ENCODE data around the gene LRRC36. TPM values are rescaled to one million over a fixed set of nuclear protein-coding genes. Genes with fewer than 3 reads are reported as not detected.
A peak's percentile ranks its signal among the peaks of the same experiment; 100 is the strongest.

The LRRC36 gene
- total RNA-seq, 1 experiment from 2014 or later, result not detected

- POLR2A ChIA-PET (ENCODE audit: unreplicated experiment), result no interaction called here
- intact Hi-C loops (cut with micrococcal nuclease), result loop anchor here (5.0 kb wide), 1 partner anchor 69 kb away; no protein-coding TSS in a partner anchor
- peak; percentile 53 for ATAC-seq
Observed at GRCh38 chr16:67277999-67278772, 48.4 kb upstream of the LRRC36 start.

DNA sequence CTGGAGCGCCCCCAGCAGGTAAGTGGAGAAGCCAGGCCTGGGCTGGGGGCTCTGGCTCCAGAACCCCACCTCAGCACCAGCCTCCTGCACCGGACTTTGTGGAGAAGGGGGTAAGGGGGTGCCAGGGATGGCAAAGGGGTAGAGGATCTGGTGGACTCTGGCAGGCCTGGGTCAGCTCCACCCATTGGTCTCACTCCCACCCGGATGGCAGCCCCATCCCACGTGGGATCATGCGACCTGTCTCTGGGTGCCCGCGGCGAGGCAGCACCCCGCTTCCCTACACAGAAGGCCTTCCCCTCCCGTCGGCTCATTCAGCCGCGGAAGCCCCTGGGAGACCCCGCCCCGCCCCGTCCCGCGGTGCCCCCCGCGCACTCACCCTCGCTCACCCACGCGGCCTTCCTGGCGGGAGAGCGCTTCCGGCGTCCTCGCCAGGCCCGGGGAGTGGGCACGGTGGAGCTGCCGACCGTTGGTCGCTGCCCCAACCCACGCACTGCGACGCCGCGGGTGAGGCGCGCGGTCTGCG lies 47.8 kb upstream of the LRRC36 start:
- H3F3A ChIP-seq (ENCODE audit: low read length, unreplicated experiment), result no peaks in the 10 kb centered on the region
- ChIA-PET CTCF (no interaction called here), POLR2A (ENCODE audit: unreplicated experiment) (no interaction called here)
- H2AFZ ChIP-seq (ENCODE audit: low read length), result peak overlapping the region; percentile 65
- 0 out of 2 replicates have a peak, but pooled peaks cover 4% of the 10 kb centered on the region for H3K36me3 ChIP-seq (ENCODE audit: low read depth, low read length)
- H3K9me2 ChIP-seq (replicated peaks; ENCODE audit: low read length), result no peaks in the 10 kb centered on the region
- no peaks in the 10 kb centered on the region for H3K27me3 ChIP-seq (ENCODE audit: low read length)
- no TSS peak for BruUV-seq (replicated peaks)
- intact Hi-C loops (cut with micrococcal nuclease), result loop anchor here (5.0 kb wide), 1 partner anchor 68 kb away; no protein-coding TSS in a partner anchor
- DNase-seq (no peak), ATAC-seq (peak; percentile 13)
- H3K27ac ChIP-seq (ENCODE audit: low read length), result peak overlapping the region; percentile 99
- no peak for TF ChIP-seq EZH2 (IDR thresholded peaks at IDR 0.05; ENCODE audit: low read length, unreplicated experiment)
- no peak for TF ChIP-seq EZH2phosphoT487 (IDR thresholded peaks at IDR 0.05; ENCODE audit: borderline replicate concordance, low read length)
- TF ChIP-seq CTCF (conservative IDR thresholded peaks at IDR 0.05; ENCODE audit: low read depth, low read length), result peak; percentile 52
- peaks cover 23% of the 10 kb centered on the region for H3K4me1 ChIP-seq (ENCODE audit: insufficient read depth, low read length)
- H3K4me3 ChIP-seq (ENCODE audit: low read length), result peak overlapping the region; percentile 71
- H3K79me2 ChIP-seq (ENCODE audit: low read length), result peaks cover 6% of the 10 kb centered on the region; the same call in 1 of the 2 replicates
- H3K9ac ChIP-seq (ENCODE audit: low read length), result peak overlapping the region; percentile 86
- H4K20me1 ChIP-seq (ENCODE audit: low read length), result no peaks in the 10 kb centered on the region
- peak overlapping the region; percentile 92 for H3K4me2 ChIP-seq (ENCODE audit: low read length)
- no peaks in the 10 kb centered on the region for H3K9me3 ChIP-seq (ENCODE audit: low read length)

More at GRCh38 chr16:67277999-67278772, 48.4 kb upstream of the LRRC36 start:
- H4K20me1 ChIP-seq (ENCODE audit: low read length), result no peaks in the 10 kb centered on the region
- H3K9me3 ChIP-seq (ENCODE audit: low read length), result no peaks in the 10 kb centered on the region
- peak overlapping the region; percentile 71 for H3K4me3 ChIP-seq (ENCODE audit: low read length)
- no peaks in the 10 kb centered on the region for H3K27me3 ChIP-seq (ENCODE audit: low read length)
- 0 out of 2 replicates have a peak, but pooled peaks cover 4% of the 10 kb centered on the region for H3K36me3 ChIP-seq (ENCODE audit: low read depth, low read length)
- peak; percentile 72 for DNase-seq
- peak overlapping the region; percentile 92 for H3K4me2 ChIP-seq (ENCODE audit: low read length)
- TF ChIP-seq EZH2phosphoT487 (IDR thresholded peaks at IDR 0.05; ENCODE audit: borderline replicate concordance, low read length) (no peak), CTCF (conservative IDR thresholded peaks at IDR 0.05; ENCODE audit: low read depth, low read length) (no peak), EZH2 (IDR thresholded peaks at IDR 0.05; ENCODE audit: low read length, unreplicated experiment) (no peak)
- peak overlapping the region; percentile 86 for H3K9ac ChIP-seq (ENCODE audit: low read length)
- H3F3A ChIP-seq (ENCODE audit: low read length, unreplicated experiment), result no peaks in the 10 kb centered on the region
- BruUV-seq (replicated peaks), result no TSS peak
- CTCF ChIA-PET, result interaction anchor here (1.3 kb wide), 1 partner anchor 18 kb away, joined by 8 read pairs; no protein-coding TSS in a partner anchor
- H3K9me2 ChIP-seq (replicated peaks; ENCODE audit: low read length), result no peaks in the 10 kb centered on the region
- peaks cover 6% of the 10 kb centered on the region; the same call in 1 of the 2 replicates for H3K79me2 ChIP-seq (ENCODE audit: low read length)
- peak overlapping the region; percentile 65; the same call in 1 of the 2 replicates for H2AFZ ChIP-seq (ENCODE audit: low read length)
- H3K27ac ChIP-seq (ENCODE audit: low read length), result peak overlapping the region; percentile 99
- H3K4me1 ChIP-seq (ENCODE audit: insufficient read depth, low read length), result peaks cover 23% of the 10 kb centered on the region

Data from PC-3 (cell line).